Ovary (tissue), 9 donors: ENCODE measurements around the gene SPECC1. TPM values are rescaled to one million over a fixed set of nuclear protein-coding genes. Genes with fewer than 3 reads are reported as not detected.

Source experiments
- DNase-seq, 5 donors: peaks; one replicate each; pipeline ENCODE4 v3.0.0-alpha.2; 2019 to 2020
- H3K27ac ChIP-seq, 2 donors: fragments of 200-600 bp; one replicate each; pipeline versions ENCODE4 v1.5.1 to v1.8.0; 2019 to 2022
- H3K27me3 ChIP-seq: fragments of 200-600 bp; one replicate; pipeline ENCODE4 v1.8.0; 2022
- H3K36me3 ChIP-seq: fragments of 200-600 bp; sonication (generic); one replicate; pipeline ENCODE4 v1.5.1; 2019
- H3K4me1 ChIP-seq: one replicate; pipeline ENCODE4 v1.8.1; 2013; ENCODE audit warnings: mild to moderate bottlenecking, moderate library complexity; ENCODE audit not compliant: insufficient read depth
- H3K4me3 ChIP-seq: fragments of 200-600 bp; sonication (generic); one replicate; pipeline ENCODE4 v1.5.1; 2017
- H3K9me3 ChIP-seq, 2 donors: fragments of 200-600 bp in 1 of 2; sonication (generic) in 1 of 2; one replicate each; pipeline versions ENCODE4 v1.5.1 to v1.8.1; 2013 to 2019; ENCODE audit warnings: mild to moderate bottlenecking in 1 of 2, moderate library complexity in 1 of 2
- EP300 ChIP-seq: sonication (generic); formaldehyde crosslinking; IDR thresholded peaks from one replicate; pipeline ENCODE4 v1.6.1; 2017; ENCODE audit warnings: antibody characterized with exemption
- POLR2A ChIP-seq: fragments of 450-650 bp; IDR thresholded peaks from one replicate; pipeline ENCODE4 v1.6.1; 2017; ENCODE audit warnings: antibody characterized with exemption, mild to moderate bottlenecking, moderate library complexity
- WGBS, 3 donors: extraction: QIAGEN DNeasy Blood & Tissue Kit in 1 of 3; methylation state at CpG; one replicate each; pipeline versions ENCODE4 v1.1.5 to v1.1.7; 2013 to 2017; 5-methylcytosine and 5-hydroxymethylcytosine counted together
- intact Hi-C, 4 donors: fragments of 100-400 bp; cut with DNase I; formaldehyde crosslinking; loops; one replicate each; pipeline versions ENCODE4 v1.11.0 to v1.15.1; 2022 to 2023
- polyA plus RNA-seq, 2 donors: library from polyadenylated mRNA; stranded (reverse); fragments of 200-250 nt in 1 of 2; fragments of 350-450 nt in 1 of 2; fragmentation: Illumina TruSeq in 1 of 2; extraction: RNeasy Lipid Tissue Mini Kit (QIAGEN cat#74804) in 1 of 2; gene quantifications; one replicate each; pipeline ENCODE4 v1.2.3, GENCODE V29; 2013 to 2014
- total RNA-seq, 7 donors: library from RNA; depleted of rRNA in 2 of 7; stranded (reverse); fragments of >200 nt in 2 of 7; fragmentation: NEBNext Ultra II Directional in 3 of 7; extraction: Animal tissue kit (Norgen Biotek cat#: 25700) in 3 of 7; gene quantifications; one replicate each; pipeline versions ENCODE4 v1.1.0 to v1.2.4, GENCODE V29; 2016 to 2023
- TF ChIP-seq, protein P1 (sequence below), 3 donors: fragments of 450-650 bp in 2 of 3; fragments of 200-600 bp in 1 of 3; IDR thresholded peaks; one replicate each; pipeline versions ENCODE4 v1.5.1 to v1.8.0; 2016 to 2022; ENCODE audit warnings: antibody characterized with exemption in 3 of 3, mild to moderate bottlenecking in 1 of 3
- donor health status: DM: no; HTN: no; CAD: no; lungs with moderate emphysema.
- donor health status: DM: no; HTN: no; CAD: no.
- donor health status: Bipolar disorder and iron deficiency.
- donor health status: DM: yes; HTN: yes; CAD: no.
- donor health status: DM: no; HTN: no; CAD: no.
- donor health status: DM: yes; HTN: yes; CAD: no.

The SPECC1 gene
- total and polyA plus RNA-seq, 9 donors: 34.7 to 86.5 (median 66.1) TPM

DNA sequence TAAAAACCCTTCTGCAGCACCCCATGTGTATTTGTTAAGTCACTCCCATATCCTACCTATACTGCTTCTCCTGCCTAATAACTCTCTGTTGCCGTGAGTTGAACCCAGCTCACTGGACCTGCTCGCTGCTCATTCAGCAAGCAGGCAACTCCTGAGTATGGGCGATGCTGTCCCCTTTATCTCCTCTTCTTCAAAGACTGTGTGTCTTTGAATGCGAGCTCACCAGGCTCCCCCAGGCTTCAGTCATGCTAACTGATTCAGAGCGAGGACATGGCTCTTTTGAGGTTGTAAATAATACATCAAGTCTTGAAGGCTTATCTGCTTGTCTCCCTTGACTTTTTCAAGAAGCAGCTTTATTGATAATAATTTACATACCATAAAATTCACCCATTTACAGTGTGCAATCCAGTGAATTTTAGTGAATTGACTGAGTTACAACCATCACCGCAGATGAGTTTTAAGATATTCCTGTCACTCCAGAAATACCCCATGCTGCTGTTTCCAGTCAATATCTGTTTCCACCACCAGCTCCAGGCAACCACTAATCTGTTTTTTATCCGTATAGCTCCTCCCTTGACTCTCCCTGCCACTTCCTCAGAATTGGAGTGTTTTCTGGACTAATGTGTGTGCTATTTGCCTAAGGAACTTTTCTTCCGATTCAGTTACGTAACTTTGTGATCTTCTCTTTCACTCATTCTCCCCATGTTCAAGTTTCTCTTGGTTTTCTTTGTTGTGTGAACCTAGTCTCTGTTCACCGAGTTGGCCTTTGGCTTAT is 132.2 kb downstream of the SPECC1 start:
- TF ChIP-seq, protein P1, sequence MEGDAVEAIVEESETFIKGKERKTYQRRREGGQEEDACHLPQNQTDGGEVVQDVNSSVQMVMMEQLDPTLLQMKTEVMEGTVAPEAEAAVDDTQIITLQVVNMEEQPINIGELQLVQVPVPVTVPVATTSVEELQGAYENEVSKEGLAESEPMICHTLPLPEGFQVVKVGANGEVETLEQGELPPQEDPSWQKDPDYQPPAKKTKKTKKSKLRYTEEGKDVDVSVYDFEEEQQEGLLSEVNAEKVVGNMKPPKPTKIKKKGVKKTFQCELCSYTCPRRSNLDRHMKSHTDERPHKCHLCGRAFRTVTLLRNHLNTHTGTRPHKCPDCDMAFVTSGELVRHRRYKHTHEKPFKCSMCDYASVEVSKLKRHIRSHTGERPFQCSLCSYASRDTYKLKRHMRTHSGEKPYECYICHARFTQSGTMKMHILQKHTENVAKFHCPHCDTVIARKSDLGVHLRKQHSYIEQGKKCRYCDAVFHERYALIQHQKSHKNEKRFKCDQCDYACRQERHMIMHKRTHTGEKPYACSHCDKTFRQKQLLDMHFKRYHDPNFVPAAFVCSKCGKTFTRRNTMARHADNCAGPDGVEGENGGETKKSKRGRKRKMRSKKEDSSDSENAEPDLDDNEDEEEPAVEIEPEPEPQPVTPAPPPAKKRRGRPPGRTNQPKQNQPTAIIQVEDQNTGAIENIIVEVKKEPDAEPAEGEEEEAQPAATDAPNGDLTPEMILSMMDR (IDR thresholded peaks at IDR 0.05): no peak
- no peak for TF ChIP-seq EP300
- TF ChIP-seq POLR2A: no peak
- H3K27ac ChIP-seq: no peak overlapping the region
- WGBS, 3 donors: 70 to 80% (median 72%) methylated on average over 10 of the region's 10 CpGs
- H3K4me1 ChIP-seq: peaks cover 4% of the 10 kb centered on the region
- no peaks in the 10 kb centered on the region for H3K36me3 ChIP-seq
- no peaks in the 10 kb centered on the region for H3K9me3 ChIP-seq
- no peak overlapping the region for H3K4me3 ChIP-seq
- DNase-seq: no peak
- no peaks in the 10 kb centered on the region for H3K27me3 ChIP-seq
- intact Hi-C loops: no loop called here

DNA sequence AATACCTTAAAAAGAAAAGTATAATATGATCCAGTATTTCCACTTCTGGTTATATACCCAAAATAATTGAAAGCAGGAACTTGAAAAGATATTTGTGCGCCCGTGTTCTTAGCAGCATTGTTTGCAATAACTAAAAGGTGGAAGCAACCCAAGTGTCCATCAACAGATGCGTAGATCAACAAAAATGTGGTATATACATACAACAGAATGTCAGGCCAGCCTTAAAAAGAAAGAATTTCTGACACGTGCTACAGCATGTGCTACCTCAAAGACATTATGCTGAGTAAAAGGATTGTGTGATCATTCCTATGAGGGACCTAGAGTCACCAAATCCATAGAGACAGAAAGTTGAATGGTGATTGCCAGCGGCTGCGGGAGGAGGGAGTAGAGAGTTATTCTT is 133.1 kb downstream of the SPECC1 start:
- no peaks in the 10 kb centered on the region for H3K9me3 ChIP-seq
- peaks cover 4% of the 10 kb centered on the region for H3K4me1 ChIP-seq
- DNase-seq: no peak
- intact Hi-C loops: no loop called here
- WGBS, 3 donors: 92 to 95% (median 94%) methylated on average over 6 of the region's 6 CpGs
- no peaks in the 10 kb centered on the region for H3K36me3 ChIP-seq
- H3K4me3 ChIP-seq: no peak overlapping the region
- TF ChIP-seq, protein P1 (IDR thresholded peaks at IDR 0.05): no peak
- TF ChIP-seq POLR2A (no peak), EP300 (no peak)
- no peaks in the 10 kb centered on the region for H3K27me3 ChIP-seq
- no peak overlapping the region for H3K27ac ChIP-seq

DNA sequence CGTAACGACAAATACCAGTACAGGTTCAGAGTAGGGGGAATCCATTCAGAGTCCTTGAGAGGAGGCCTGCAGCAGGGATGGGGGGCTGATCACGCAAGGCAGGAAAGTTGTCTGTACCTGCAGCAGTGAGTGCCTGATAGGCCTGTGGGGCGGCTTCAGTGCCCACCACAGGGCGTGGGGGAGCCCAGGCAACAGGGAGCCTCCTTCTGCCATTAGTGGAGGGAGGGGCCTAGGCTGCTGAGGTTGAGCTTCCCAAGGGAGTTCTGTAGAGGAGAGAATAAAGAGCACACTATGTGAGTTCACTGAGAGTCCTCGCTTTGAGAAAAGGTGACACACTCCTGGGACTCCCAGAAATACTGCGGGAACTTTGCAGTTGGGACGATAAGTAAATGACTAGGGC is 134.6 kb downstream of the SPECC1 start:
- TF ChIP-seq POLR2A (no peak), EP300 (no peak)
- TF ChIP-seq, protein P1 (IDR thresholded peaks at IDR 0.05): no peak
- intact Hi-C loops: no loop called here

DNA sequence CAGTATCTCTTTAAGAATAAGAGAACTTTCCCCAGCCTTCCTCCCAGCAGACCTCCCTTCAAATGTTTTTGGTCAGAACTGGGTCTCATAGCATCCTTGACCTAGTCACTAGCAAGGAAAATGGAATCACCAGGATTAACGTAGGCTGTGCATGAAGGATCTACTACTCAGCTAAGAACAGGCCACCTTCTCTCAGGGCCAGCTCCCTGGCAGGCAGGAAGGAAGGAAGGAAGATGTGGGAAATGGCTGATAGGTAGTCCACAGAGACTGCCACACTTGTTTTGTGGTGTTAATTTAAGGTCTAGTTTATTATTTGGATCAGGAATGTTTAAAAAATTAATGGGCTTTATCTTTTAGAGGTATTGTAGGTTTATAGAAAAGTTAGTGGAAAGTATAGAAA is 136.4 kb downstream of the SPECC1 start:
- 62 to 75% (median 70%) methylated on average over 1 of the region's 1 CpG for WGBS, 3 donors
- Histone ChIP-seq H3K9me3 (no peaks in the 10 kb centered on the region), H3K36me3 (no peaks in the 10 kb centered on the region), H3K4me3 (no peak overlapping the region), H3K4me1 (peaks cover 1% of the 10 kb centered on the region), H3K27ac (no peak overlapping the region), H3K27me3 (no peaks in the 10 kb centered on the region)
- intact Hi-C loops: no loop called here
- no peak for TF ChIP-seq POLR2A
- TF ChIP-seq EP300: no peak
- TF ChIP-seq, protein P1 (IDR thresholded peaks at IDR 0.05): no peak
- no peak for DNase-seq

More for the DNA sequence above, 134.6 kb downstream of the SPECC1 start:
- H3K36me3 ChIP-seq: no peaks in the 10 kb centered on the region
- no peaks in the 10 kb centered on the region for H3K9me3 ChIP-seq
- 95 to 99% (median 96%) methylated on average over 8 of the region's 8 CpGs for WGBS, 3 donors
- peaks cover 1% of the 10 kb centered on the region for H3K4me1 ChIP-seq
- no peak overlapping the region for H3K27ac ChIP-seq
- DNase-seq: no peak
- H3K27me3 ChIP-seq: no peaks in the 10 kb centered on the region
- H3K4me3 ChIP-seq: no peak overlapping the region
